Kidney capillary endothelial cell (primary cell): ENCODE results near the gene TRAF2.

Experiments
- DNase-seq: peaks from one replicate; pipeline ENCODE4 v3.0.0-alpha.2; 2018; ENCODE audit warnings: low spot score

Gene TRAF2

GRCh38 chr9:136937186-136938001, 51.1 kb downstream of the TRAF2 start:
- DNase-seq = no peak

DNA sequence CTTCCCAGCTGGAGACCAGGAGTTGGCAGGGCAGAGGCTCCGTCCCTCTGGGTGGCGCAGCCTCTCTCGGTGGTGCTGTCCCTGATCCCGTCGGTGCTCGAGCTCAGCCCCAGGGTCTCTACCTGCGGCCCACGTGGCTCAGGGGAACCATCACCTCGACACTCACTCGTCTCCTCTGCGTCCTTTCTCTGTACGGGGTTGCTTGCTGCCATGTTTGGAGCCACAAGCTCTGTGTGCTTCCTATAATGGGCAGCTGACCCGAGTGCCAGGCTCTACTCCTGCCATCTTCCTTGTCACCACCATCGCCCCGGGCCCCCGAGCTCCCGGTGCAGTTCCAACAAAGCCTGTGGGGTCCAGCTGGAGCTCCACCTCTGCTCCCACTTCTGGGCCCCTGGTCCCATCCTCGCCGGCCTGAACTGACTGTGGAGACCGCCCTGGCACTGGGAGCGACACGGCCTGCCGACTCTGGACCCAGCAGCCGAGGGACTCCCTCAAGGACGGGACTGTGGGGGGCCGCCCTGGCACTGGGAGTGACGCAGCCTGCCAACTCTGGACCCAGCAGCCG, 53.2 kb downstream of the TRAF2 start:
- no peak for DNase-seq

DNA sequence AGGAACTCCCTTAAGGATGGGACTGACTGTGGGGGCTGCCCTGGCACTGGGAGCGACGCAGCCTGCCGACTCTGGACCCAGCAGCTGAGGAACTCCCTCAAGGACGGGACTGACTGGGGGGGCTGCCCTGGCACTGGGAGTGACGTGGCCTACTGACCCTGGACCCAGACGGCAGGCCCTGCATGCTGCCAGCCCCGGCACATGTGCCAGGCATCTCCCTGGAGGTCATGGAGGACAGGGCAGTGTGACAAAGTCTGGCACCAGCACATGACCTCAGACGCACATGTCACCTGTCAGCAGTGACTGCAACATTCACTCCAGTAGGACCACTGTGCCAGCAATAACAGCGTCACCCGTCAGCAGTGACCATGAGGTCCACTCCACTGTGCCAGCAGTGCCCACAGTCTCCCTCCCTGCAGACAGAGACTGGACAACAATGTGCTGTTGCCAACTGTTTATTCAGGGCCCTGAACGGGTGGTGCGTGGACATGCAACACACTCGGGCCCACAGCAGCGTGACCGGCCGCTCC, 53.7 kb downstream of the TRAF2 start:
- no peak for DNase-seq

GRCh38 chr9:136940526-136941230, 54.4 kb downstream of the TRAF2 start:
- no peak for DNase-seq

GRCh38 chr9:136941231-136942111, 55.2 kb downstream of the TRAF2 start:
- DNase-seq = no peak

GRCh38 chr9:136942112-136942880, 56.0 kb downstream of the TRAF2 start:
- DNase-seq = no peak

DNA sequence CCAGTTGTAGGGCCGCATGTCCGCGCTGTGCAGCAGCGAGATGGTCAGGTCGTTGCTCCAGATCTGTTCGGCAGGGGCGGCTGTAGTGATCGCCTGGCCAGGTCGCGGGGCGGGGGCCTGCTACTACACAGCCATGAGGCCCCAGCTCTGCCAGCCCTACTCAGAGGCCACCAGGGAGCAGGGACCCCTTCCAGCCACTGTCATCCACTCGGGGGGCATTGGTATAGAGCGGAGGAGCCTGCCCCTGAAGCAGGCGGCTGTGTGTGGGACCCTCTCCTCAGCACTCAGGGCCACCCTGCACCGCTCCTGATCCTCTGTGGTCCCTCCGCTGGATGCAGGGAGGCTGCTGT, 56.5 kb downstream of the TRAF2 start:
- DNase-seq = no peak

- DNase-seq = peak; percentile 27
Observed at GRCh38 chr9:136943291-136944211, 57.2 kb downstream of the TRAF2 start.

GRCh38 chr9:136944212-136944518, 57.8 kb downstream of the TRAF2 start:
- peak; percentile 69 for DNase-seq

- DNase-seq = peak; percentile 89
Observed at GRCh38 chr9:136944519-136945332, 58.4 kb downstream of the TRAF2 start, which contains the start of the genes C8G and FBXW5. C8G (plus strand) TSS chr9:136945243; CDS start chr9:136945321, 78 bp downstream. FBXW5 (minus strand) TSS chr9:136944738; CDS start chr9:136944083, 655 bp downstream.

DNA sequence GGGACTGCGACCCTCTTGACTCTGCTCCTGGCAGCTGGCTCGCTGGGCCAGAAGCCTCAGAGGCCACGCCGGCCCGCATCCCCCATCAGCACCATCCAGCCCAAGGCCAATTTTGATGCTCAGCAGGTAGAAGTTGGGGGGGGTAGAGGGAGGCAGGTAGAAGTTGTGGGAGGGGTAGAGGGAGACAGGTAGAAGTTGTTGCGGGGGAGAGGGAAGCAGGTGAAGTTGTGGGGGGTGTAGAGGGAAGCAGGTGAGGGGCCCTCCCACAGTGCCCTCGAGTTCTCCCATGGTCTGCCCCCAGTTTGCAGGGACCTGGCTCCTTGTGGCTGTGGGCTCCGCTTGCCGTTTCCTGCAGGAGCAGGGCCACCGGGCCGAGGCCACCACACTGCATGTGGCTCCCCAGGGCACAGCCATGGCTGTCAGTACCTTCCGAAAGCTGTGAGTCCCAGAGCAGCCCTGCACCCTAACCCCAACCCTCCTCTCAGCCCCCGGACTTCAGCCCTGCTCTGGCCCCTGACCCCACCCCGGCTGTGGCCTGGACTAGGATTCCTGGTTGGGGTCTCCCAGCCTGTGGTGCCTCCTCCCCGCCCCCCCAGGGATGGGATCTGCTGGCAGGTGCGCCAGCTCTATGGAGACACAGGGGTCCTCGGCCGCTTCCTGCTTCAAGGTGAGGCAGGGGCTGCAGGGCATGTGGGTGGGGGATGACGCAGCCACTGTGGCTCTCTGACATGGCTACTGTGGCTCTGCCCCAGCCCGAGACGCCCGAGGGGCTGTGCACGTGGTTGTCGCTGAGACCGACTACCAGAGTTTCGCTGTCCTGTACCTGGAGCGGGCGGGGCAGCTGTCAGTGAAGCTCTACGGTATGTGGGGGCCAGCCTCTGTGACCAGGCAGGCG, 59.3 kb downstream of the TRAF2 start:
- no peak for DNase-seq

GRCh38 chr9:136946228-136947027, 60.1 kb downstream of the TRAF2 start:
- no peak for DNase-seq

DNA sequence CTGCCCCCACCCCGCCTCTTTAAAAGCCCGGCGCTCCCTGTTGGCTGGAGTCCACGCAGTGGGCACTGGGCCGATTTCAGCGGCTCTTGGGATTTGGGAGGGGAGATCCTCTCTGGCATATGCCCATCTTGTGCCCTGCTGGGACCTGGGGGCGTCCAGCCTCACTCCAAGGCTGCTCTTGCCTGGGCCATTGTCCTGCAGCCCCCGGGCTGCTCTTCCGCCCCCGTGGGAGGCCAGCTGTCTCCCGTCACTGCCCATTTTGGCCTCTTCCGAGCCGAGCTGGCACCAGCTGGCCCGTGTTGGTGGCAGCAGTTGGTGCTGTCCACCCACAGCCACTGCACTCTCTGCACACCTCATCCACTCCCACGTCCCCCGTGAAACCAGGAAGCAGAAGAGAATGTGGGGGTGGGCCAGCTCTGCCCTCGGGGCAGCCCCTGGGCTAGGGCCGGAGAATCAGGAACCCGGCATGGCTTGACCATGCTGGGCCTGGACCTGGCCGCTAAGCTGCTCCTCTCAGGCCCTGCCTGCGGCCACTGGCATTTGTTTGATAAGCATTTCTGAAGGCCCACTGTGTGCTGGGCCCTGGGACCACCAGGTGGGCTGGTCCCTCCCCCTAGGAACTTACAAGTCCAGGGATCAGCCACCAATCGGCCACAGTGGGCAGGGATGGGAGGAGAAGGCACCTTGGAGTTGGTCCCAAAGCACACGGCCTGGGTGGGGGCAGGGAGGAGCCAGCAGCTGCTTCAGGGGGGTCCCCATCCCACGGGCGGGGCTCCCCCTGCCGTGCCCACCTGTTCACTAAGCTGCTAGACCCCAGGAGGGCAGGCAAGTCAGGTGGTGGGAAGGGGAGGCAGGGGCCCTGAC, 60.9 kb downstream of the TRAF2 start:
- DNase-seq = no peak

- peak; percentile 38 for DNase-seq
Observed at GRCh38 chr9:136947955-136948510, 61.7 kb downstream of the TRAF2 start.

- DNase-seq = no peak
Observed at GRCh38 chr9:136949239-136949816, 63.0 kb downstream of the TRAF2 start.
